NCI-H2081 treated with DMSO at 0.1 percent for 48 hours (cell line): ENCODE measurements around the gene CDC42.
"Not testable (repeated sequence)": the region's sequence is repeated elsewhere in the genome, so short reads cannot be mapped to it uniquely, and the experiment has no call there.

Experiments
- DNase-seq: peaks from one replicate; lab custom pipeline; 2025; lab: John Stamatoyannopoulos, UW

CDC42 gene

GRCh38 chr1:22052115-22053016 lies at the start of gene CDC42:
CDC42 (plus strand) TSS chr1:22052709; CDS start chr1:22078479, 25,770 bp downstream.
- DNase-seq, result peak; percentile 87

- not testable (repeated sequence) for DNase-seq
Measured at GRCh38 chr1:22002875-22003274, 49.6 kb upstream of the CDC42 start.

- DNase-seq, result not testable (repeated sequence)
Measured at GRCh38 chr1:22003959-22004358, 48.5 kb upstream of the CDC42 start.

- DNase-seq, result not testable (repeated sequence)
Measured at GRCh38 chr1:22005261-22006149, 47.0 kb upstream of the CDC42 start.

GRCh38 chr1:22006736-22007135 lies 45.8 kb upstream of the CDC42 start:
- not testable (repeated sequence) for DNase-seq

- not testable (repeated sequence) for DNase-seq
Measured at GRCh38 chr1:22007262-22007661, 45.2 kb upstream of the CDC42 start.

- DNase-seq, result not testable (repeated sequence)
Measured at GRCh38 chr1:22009566-22009965, 42.9 kb upstream of the CDC42 start.

- DNase-seq, result not testable (repeated sequence)
Measured at GRCh38 chr1:22012752-22013151, 39.8 kb upstream of the CDC42 start.

- DNase-seq, result not testable (repeated sequence)
Measured at GRCh38 chr1:22014575-22015206, 37.8 kb upstream of the CDC42 start.

GRCh38 chr1:22018583-22019559 lies 33.6 kb upstream of the CDC42 start:
- DNase-seq, result no peak

- no peak for DNase-seq
Measured at GRCh38 chr1:22021061-22021460, 31.4 kb upstream of the CDC42 start.

- DNase-seq, result peak; percentile 81
Measured at GRCh38 chr1:22024485-22025367, 27.8 kb upstream of the CDC42 start.

- peak; percentile 81 for DNase-seq
Measured at GRCh38 chr1:22025368-22026155, 26.9 kb upstream of the CDC42 start.

- DNase-seq, result no peak
Measured at GRCh38 chr1:22026924-22027289, 25.6 kb upstream of the CDC42 start.

GRCh38 chr1:22030057-22030456 lies 22.5 kb upstream of the CDC42 start:
- DNase-seq, result no peak

GRCh38 chr1:22030473-22030872 lies 22.0 kb upstream of the CDC42 start:
- no peak for DNase-seq

- no peak for DNase-seq
Measured at GRCh38 chr1:22031214-22031962, 21.1 kb upstream of the CDC42 start.

- not testable (repeated sequence) for DNase-seq
Measured at GRCh38 chr1:22034834-22035233, 17.7 kb upstream of the CDC42 start.
